Measurements from ENCODE around the gene SMPDL3B.
"Not testable (repeated sequence)": the region's sequence is repeated elsewhere in the genome, so short reads cannot be mapped to it uniquely, and the experiment has no call there.

Gene SMPDL3B

GRCh38 chr1:27973771-27974416, 39.1 kb downstream of the SMPDL3B start:
- DNase-seq = no peak

- no peak for DNase-seq
These were observed 39.6 kb downstream of the SMPDL3B start for GRCh38 chr1:27974417-27974781.

GRCh38 chr1:27979151-27979858, 44.5 kb downstream of the SMPDL3B start:
- peak; percentile 78 for DNase-seq

GRCh38 chr1:27979859-27980201, 45.0 kb downstream of the SMPDL3B start:
- no peak for DNase-seq

GRCh38 chr1:27980216-27980845, 45.5 kb downstream of the SMPDL3B start:
- peak; percentile 38 for DNase-seq

- peak; percentile 34 for DNase-seq
These were observed 46.3 kb downstream of the SMPDL3B start for GRCh38 chr1:27981145-27981544.

GRCh38 chr1:27990920-27991537, 56.2 kb downstream of the SMPDL3B start:
- no peak for DNase-seq

GRCh38 chr1:27992276-27992675, 57.5 kb downstream of the SMPDL3B start:
- no peak for DNase-seq

GRCh38 chr1:27993241-27993640, 58.4 kb downstream of the SMPDL3B start:
- no peak for DNase-seq

GRCh38 chr1:27994060-27994459, 59.3 kb downstream of the SMPDL3B start:
- DNase-seq = no peak

- not testable (repeated sequence) for DNase-seq
These were observed 59.7 kb downstream of the SMPDL3B start for GRCh38 chr1:27994526-27994925.

- no peak for DNase-seq
These were observed 64.3 kb downstream of the SMPDL3B start for GRCh38 chr1:27999055-27999454.

GRCh38 chr1:28002600-28002999, 67.8 kb downstream of the SMPDL3B start:
- no peak for DNase-seq

GRCh38 chr1:28003117-28003516, 68.3 kb downstream of the SMPDL3B start:
- not testable (repeated sequence) for DNase-seq
